ENCODE data around the gene ZSWIM8. TPM values are rescaled to one million over a fixed set of nuclear protein-coding genes. Genes with fewer than 3 reads are reported as not detected.

Gene ZSWIM8
- total and polyA plus RNA-seq, 10 of the 15 experiments (the other 5 are each of a cell fraction or from before 2014, with no cell fraction given), result 7.8 to 47.1 (median 23.6) TPM

DNA sequence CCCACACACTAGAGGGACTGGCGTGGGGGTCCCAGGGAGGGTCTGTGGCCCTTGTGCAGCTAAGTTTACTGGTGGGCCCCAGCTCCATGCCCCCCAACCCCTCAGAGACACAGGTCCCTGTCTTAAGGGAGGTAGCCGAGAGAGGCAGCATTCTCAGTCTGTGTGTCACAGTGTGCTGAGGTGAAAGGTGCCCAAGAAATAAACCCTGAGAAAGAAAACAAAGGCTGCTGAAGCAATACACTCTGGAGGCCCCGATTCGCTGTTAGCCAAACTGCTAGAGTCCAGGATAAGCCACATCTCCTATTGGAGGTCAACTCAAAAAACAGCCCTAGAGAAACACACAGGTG is 54.6 kb downstream of the ZSWIM8 start (continued):
- TF ChIP-seq, protein P1, sequence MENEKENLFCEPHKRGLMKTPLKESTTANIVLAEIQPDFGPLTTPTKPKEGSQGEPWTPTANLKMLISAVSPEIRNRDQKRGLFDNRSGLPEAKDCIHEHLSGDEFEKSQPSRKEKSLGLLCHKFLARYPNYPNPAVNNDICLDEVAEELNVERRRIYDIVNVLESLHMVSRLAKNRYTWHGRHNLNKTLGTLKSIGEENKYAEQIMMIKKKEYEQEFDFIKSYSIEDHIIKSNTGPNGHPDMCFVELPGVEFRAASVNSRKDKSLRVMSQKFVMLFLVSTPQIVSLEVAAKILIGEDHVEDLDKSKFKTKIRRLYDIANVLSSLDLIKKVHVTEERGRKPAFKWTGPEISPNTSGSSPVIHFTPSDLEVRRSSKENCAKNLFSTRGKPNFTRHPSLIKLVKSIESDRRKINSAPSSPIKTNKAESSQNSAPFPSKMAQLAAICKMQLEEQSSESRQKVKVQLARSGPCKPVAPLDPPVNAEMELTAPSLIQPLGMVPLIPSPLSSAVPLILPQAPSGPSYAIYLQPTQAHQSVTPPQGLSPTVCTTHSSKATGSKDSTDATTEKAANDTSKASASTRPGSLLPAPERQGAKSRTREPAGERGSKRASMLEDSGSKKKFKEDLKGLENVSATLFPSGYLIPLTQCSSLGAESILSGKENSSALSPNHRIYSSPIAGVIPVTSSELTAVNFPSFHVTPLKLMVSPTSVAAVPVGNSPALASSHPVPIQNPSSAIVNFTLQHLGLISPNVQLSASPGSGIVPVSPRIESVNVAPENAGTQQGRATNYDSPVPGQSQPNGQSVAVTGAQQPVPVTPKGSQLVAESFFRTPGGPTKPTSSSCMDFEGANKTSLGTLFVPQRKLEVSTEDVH (IDR thresholded peaks at IDR 0.05; ENCODE audit: low read depth, partially characterized antibody), result no peak
- no peak for TF ChIP-seq CREM (IDR thresholded peaks at IDR 0.05; ENCODE audit: low read depth)
- no peak for TF ChIP-seq BRCA1 (IDR thresholded peaks at IDR 0.05; ENCODE audit: low read depth, low read length)
- TF ChIP-seq LARP7 (IDR thresholded peaks at IDR 0.05), result no peak
- no peak for TF ChIP-seq TBL1XR1 (IDR thresholded peaks at IDR 0.05; ENCODE audit: low read depth, low read length)
- TF ChIP-seq NFYB (IDR thresholded peaks at IDR 0.05; ENCODE audit: insufficient read depth, low read depth, low read length), result no peak

DNA sequence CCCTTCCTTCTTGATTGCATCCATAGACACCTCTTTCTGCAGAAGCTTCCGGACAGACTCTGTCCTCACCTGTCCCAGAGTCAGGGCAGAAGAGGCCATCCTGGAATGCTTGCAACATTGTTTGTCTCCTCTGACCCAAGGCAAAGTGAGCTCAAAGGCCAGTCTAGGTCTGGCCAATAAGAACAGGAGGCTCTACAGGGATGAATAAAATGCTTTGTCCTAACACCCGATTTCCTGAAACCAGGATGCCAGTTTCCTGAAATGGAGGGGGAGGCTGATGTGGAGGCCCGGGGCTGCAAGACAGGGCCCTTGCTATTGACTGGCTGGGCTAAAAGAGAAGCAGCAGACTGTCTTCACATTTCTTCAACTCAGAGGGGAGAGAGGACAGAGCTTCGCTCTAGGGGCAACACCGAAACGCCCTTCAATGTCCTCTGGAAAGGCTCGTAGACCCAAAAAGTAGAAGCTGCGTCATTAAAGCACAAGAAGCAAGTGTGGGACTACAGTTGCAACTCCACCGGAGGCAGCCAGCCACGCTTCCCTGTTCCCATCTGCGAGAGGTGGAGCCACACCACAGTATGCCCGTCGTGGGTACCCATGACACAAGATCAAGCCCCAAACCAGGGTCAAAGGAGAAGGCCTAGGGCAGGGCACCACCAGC is 55.1 kb downstream of the ZSWIM8 start:
- Histone ChIP-seq H2AFZ (ENCODE audit: control insufficient read depth, low read depth, low read length) (no peak overlapping the region), H3K4me3 (no peak overlapping the region), H3K36me3 (ENCODE audit: control insufficient read depth in 2 of 2, insufficient read depth in 2 of 2, low read length in 1 of 2) (peaks cover 0 to 4% of the 10 kb centered on the region in 2 experiments; a peak in 3 of 4 replicates), H3K4me2 (ENCODE audit: control insufficient read depth, insufficient read depth) (no peak overlapping the region), H3K27ac (ENCODE audit: control insufficient read depth, insufficient read depth) (no peak overlapping the region), H4K20me1 (ENCODE audit: control insufficient read depth, insufficient read depth) (no peaks in the 10 kb centered on the region), H3K27me3 (replicated peaks in 1 of 2; ENCODE audit: control insufficient read depth in 2 of 2, insufficient read depth in 2 of 2, low read length in 1 of 2) (no peaks in the 10 kb centered on the region), H3K9ac (ENCODE audit: control insufficient read depth, insufficient read depth, low read length) (no peak overlapping the region), H3K9me3 (replicated peaks; ENCODE audit: control insufficient read depth, insufficient read depth, low read length) (no peaks in the 10 kb centered on the region), H3K79me2 (ENCODE audit: control insufficient read depth, insufficient read depth, low read length) (no peaks in the 10 kb centered on the region), H3K4me1 (ENCODE audit: control insufficient read depth, insufficient read depth, low read length) (no peaks in the 10 kb centered on the region)
- POLR2A ChIA-PET, result no interaction called here
- ATAC-seq (no peak), DNase-seq (ENCODE audit: low read depth, low spot score) (no peak), FAIRE-seq (no peak)
- TF ChIP-seq NR2C1 (IDR thresholded peaks at IDR 0.05), result no peak
- no peak for TF ChIP-seq POLR2AphosphoS2 (IDR thresholded peaks at IDR 0.05; ENCODE audit: low read depth, low read length)
- TF ChIP-seq, protein P2, sequence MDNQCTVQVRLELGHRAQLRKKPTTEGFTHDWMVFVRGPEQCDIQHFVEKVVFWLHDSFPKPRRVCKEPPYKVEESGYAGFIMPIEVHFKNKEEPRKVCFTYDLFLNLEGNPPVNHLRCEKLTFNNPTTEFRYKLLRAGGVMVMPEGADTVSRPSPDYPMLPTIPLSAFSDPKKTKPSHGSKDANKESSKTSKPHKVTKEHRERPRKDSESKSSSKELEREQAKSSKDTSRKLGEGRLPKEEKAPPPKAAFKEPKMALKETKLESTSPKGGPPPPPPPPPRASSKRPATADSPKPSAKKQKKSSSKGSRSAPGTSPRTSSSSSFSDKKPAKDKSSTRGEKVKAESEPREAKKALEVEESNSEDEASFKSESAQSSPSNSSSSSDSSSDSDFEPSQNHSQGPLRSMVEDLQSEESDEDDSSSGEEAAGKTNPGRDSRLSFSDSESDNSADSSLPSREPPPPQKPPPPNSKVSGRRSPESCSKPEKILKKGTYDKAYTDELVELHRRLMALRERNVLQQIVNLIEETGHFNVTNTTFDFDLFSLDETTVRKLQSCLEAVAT (IDR thresholded peaks at IDR 0.05), result no peak
- TF ChIP-seq KDM1A (IDR thresholded peaks at IDR 0.05; ENCODE audit: borderline replicate concordance), result no peak
- TF ChIP-seq IKZF2 (IDR thresholded peaks at IDR 0.05), result no peak
- TF ChIP-seq MTA3 (IDR thresholded peaks at IDR 0.05; ENCODE audit: borderline replicate concordance, low read length), result no peak
- TF ChIP-seq, protein P3, sequence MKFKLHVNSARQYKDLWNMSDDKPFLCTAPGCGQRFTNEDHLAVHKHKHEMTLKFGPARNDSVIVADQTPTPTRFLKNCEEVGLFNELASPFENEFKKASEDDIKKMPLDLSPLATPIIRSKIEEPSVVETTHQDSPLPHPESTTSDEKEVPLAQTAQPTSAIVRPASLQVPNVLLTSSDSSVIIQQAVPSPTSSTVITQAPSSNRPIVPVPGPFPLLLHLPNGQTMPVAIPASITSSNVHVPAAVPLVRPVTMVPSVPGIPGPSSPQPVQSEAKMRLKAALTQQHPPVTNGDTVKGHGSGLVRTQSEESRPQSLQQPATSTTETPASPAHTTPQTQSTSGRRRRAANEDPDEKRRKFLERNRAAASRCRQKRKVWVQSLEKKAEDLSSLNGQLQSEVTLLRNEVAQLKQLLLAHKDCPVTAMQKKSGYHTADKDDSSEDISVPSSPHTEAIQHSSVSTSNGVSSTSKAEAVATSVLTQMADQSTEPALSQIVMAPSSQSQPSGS (IDR thresholded peaks at IDR 0.05; ENCODE audit: low read length), result no peak
- TF ChIP-seq SIX5 (IDR thresholded peaks at IDR 0.05; ENCODE audit: low read depth, low read length, severe bottlenecking), result no peak
- TF ChIP-seq STAT1 (conservative IDR thresholded peaks at IDR 0.05), result no peak
- no peak for TF ChIP-seq ZNF207 (IDR thresholded peaks at IDR 0.05; ENCODE audit: borderline replicate concordance)
- TF ChIP-seq DPF2 (IDR thresholded peaks at IDR 0.05), result no peak
- CTCF ChIA-PET, result interaction anchor here (2.0 kb wide), 1 partner anchor 39 kb away, joined by 7 read pairs; no protein-coding TSS in a partner anchor
- in situ Hi-C loops (cut with MboI) (no loop called here), intact Hi-C loops (cut with micrococcal nuclease; ENCODE audit: unreplicated experiment) (no loop called here)
- no TSS peak for BruUV-seq (replicated peaks)
- SMC1A ChIA-PET (ENCODE audit: uncharacterized antibody, unreplicated experiment), result no interaction called here
- RAD21 ChIA-PET (ENCODE audit: unreplicated experiment), result no interaction called here
- 89% methylated on average over 13 of the region's 13 CpGs for WGBS (ENCODE audit: insufficient coverage, insufficient replicate concordance, low lambda C conversion rate, missing lambda C conversion rate)

All from GM12878 (cell line).